ENCODE measurements around the gene ZBTB16.

- TF ChIP-seq CTCF (IDR thresholded peaks at IDR 0.05; ENCODE audit: borderline replicate concordance, extremely low read depth, low read length, poor library complexity, severe bottlenecking) (no peak), EZH2 (IDR thresholded peaks at IDR 0.05; ENCODE audit: borderline replicate concordance, low read depth, low read length, severe bottlenecking) (no peak)
Observed at GRCh38 chr11:114252767-114253166, 193.3 kb downstream of the ZBTB16 start.

All from DND-41 (cell line).